ENCODE results near the gene NELFE.

Gene NELFE

DNA sequence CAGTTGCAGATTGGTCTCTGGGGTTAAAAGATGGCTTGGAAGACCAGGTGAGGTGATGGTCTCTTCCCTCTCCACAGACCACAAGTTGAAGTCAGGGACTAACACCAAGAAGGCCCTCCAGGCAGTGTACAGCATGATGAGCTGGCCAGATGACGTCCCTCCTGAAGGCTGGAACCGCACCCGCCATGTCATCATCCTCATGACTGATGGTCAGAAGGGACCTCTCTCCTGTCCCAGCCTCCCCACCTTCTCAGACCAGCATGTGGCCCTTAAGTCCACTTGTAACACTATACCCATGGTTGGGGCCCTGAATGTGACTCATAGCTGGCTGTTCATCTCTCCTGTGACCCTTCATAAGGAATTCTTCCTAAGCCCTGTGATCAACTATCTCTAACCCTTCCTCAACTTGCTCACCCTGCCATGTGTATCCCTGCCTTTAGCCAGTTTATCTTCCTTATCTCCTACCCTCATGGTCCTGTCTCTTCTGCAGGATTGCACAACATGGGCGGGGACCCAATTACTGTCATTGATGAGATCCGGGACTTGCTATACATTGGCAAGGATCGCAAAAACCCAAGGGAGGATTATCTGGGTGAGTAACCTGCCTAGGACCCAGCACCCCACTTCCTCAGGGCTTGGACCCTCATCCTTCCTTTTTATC is 9.9 kb downstream of the NELFE start:
- in situ Hi-C loops (cut with MboI; ENCODE audit: low pct_unique_long_range_greater_than_20kb, low sequenced_read_pairs, unreplicated experiment), result no loop called here
- TF ChIP-seq, protein P1, sequence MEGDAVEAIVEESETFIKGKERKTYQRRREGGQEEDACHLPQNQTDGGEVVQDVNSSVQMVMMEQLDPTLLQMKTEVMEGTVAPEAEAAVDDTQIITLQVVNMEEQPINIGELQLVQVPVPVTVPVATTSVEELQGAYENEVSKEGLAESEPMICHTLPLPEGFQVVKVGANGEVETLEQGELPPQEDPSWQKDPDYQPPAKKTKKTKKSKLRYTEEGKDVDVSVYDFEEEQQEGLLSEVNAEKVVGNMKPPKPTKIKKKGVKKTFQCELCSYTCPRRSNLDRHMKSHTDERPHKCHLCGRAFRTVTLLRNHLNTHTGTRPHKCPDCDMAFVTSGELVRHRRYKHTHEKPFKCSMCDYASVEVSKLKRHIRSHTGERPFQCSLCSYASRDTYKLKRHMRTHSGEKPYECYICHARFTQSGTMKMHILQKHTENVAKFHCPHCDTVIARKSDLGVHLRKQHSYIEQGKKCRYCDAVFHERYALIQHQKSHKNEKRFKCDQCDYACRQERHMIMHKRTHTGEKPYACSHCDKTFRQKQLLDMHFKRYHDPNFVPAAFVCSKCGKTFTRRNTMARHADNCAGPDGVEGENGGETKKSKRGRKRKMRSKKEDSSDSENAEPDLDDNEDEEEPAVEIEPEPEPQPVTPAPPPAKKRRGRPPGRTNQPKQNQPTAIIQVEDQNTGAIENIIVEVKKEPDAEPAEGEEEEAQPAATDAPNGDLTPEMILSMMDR (IDR thresholded peaks at IDR 0.05; ENCODE audit: extremely low read depth, insufficient read depth, missing control alignments), result no peak
- no peak for DNase-seq (ENCODE audit: low spot score)

DNA sequence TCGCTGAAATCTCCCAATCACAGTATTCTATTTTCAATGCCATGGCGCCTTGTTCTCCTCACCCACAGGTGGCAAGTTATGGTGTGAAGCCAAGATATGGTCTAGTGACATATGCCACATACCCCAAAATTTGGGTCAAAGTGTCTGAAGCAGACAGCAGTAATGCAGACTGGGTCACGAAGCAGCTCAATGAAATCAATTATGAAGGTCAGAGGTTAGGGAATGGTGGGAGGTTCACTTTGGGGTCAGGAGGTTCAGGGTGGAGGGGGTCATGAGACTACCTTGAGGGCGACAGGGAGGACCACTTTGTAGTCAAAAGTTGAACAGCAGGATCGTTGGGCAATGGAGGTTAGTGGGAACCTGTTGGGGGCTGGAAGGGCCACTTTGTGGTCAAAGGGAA is 10.5 kb downstream of the NELFE start:
- in situ Hi-C loops (cut with MboI; ENCODE audit: low pct_unique_long_range_greater_than_20kb, low sequenced_read_pairs, unreplicated experiment), result no loop called here
- no peak for DNase-seq (ENCODE audit: low spot score)
- TF ChIP-seq, protein P1 (IDR thresholded peaks at IDR 0.05; ENCODE audit: extremely low read depth, insufficient read depth, missing control alignments), result no peak

DNA sequence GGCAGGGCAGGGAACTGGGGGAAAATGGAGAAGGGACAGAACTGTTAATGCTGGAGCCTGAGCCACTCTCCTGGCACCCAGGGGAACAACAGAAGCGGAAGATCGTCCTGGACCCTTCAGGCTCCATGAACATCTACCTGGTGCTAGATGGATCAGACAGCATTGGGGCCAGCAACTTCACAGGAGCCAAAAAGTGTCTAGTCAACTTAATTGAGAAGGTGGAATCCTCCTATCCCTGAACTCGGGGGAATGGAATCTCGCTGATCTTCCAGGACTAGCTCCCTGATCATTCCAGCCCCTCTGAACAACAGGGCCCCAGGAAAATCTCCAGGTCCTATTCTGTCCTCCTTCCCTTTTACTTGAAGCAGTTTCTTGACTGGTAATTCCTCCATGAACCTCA is 10.9 kb downstream of the NELFE start:
- no peak for DNase-seq (ENCODE audit: low spot score)
- in situ Hi-C loops (cut with MboI; ENCODE audit: low pct_unique_long_range_greater_than_20kb, low sequenced_read_pairs, unreplicated experiment), result no loop called here
- TF ChIP-seq, protein P1 (IDR thresholded peaks at IDR 0.05; ENCODE audit: extremely low read depth, insufficient read depth, missing control alignments), result no peak

DNA sequence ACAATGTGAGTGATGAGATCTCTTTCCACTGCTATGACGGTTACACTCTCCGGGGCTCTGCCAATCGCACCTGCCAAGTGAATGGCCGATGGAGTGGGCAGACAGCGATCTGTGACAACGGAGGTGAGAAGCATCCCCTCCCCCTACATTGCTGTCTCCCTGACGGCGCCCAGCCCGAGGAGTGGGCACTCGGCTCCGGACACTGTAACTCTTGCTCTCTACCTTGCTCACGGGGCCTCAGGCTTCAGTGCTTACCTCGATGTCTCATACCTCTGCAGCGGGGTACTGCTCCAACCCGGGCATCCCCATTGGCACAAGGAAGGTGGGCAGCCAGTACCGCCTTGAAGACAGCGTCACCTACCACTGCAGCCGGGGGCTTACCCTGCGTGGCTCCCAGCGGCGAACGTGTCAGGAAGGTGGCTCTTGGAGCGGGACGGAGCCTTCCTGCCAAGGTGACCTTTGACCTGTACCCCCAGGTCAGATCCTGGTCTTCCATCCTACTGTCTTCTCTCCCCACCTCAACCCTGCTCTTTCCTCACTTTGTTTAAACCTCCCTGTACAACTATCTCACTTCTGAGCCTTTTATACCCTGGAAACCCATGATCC is 11.6 kb downstream of the NELFE start:
- TF ChIP-seq, protein P1 (IDR thresholded peaks at IDR 0.05; ENCODE audit: extremely low read depth, insufficient read depth, missing control alignments), result no peak
- DNase-seq (ENCODE audit: low spot score), result no peak
- in situ Hi-C loops (cut with MboI; ENCODE audit: low pct_unique_long_range_greater_than_20kb, low sequenced_read_pairs, unreplicated experiment), result no loop called here

DNA sequence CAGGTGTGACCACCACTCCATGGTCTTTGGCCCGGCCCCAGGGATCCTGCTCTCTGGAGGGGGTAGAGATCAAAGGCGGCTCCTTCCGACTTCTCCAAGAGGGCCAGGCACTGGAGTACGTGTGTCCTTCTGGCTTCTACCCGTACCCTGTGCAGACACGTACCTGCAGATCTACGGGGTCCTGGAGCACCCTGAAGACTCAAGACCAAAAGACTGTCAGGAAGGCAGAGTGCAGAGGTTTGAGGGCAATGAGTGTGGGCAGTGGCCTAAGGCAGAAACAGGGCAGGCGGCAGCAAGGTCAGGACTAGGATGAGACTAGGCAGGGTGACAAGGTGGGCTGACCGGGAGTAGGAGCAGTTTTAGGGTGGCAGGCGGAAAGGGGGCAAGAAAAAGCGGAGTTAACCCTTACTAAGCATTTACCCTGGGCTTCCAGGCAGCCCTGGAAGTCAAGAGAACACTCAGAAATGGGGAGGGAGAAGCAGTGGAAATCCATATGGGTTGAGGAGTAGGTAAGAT is 12.3 kb downstream of the NELFE start:
- no peak for DNase-seq (ENCODE audit: low spot score)
- TF ChIP-seq, protein P1 (IDR thresholded peaks at IDR 0.05; ENCODE audit: extremely low read depth, insufficient read depth, missing control alignments), result no peak
- in situ Hi-C loops (cut with MboI; ENCODE audit: low pct_unique_long_range_greater_than_20kb, low sequenced_read_pairs, unreplicated experiment), result no loop called here

DNA sequence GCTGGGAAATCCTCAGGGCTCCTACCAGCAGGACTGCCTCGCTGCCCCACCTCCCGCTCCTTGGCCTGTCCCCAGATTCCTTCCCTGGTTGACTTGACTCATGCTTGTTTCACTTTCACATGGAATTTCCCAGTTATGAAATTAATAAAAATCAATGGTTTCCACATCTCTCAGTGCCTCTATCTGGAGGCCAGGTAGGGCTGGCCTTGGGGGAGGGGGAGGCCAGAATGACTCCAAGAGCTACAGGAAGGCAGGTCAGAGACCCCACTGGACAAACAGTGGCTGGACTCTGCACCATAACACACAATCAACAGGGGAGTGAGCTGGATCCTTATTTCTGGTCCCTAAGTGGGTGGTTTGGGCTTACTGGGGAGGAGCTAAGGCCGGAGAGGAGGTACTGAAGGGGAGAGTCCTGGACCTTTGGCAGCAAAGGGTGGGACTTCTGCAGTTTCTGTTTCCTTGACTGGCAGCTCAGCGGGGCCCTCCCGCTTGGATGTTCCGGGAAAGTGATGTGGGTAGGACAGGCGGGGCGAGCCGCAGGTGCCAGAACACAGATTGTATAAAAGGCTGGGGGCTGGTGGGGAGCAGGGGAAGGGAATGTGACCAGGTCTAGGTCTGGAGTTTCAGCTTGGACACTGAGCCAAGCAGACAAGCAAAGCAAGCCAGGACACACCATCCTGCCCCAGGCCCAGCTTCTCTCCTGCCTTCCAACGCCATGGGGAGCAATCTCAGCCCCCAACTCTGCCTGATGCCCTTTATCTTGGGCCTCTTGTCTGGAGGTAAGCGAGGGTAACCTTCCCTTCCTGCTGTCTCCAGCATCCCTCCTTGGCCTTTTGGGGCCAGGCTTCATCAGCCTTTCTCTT is 13.0 kb downstream of the NELFE start, which contains the start of gene CFB:
Gene CFB, plus strand, starts transcription at position 589 of the 863 bp plus-strand sequence. Its CDS starts 127 bp downstream, at position 716.
- in situ Hi-C loops (cut with MboI; ENCODE audit: low pct_unique_long_range_greater_than_20kb, low sequenced_read_pairs, unreplicated experiment), result no loop called here
- TF ChIP-seq, protein P1 (IDR thresholded peaks at IDR 0.05; ENCODE audit: extremely low read depth, insufficient read depth, missing control alignments), result no peak
- DNase-seq (ENCODE audit: low spot score), result no peak
